Measurements from ENCODE around the gene COX7A2. TPM values are rescaled to one million over a fixed set of nuclear protein-coding genes. Genes with fewer than 3 reads are reported as not detected.

Gene COX7A2
- 100 to 1,000 TPM; 166 to 413 (median 222) TPM for total RNA-seq

- intact Hi-C loops (cut with DNase I; ENCODE audit: low total_unique reads) (loop anchor here (1.0 to 5.0 kb wide), 2 partner anchors 39 to 1589 kb away; partner anchors contain the start of gene TMEM30A), in situ Hi-C loops (cut with MboI; ENCODE audit: low sequenced_read_pairs in 4 of 4) (loop anchor here in 2 of 4 donors (25.0 kb wide), 1 partner anchor 1756 kb away; no protein-coding TSS in a partner anchor)
- Histone ChIP-seq H3K27ac (peak within 1 kb of the TSS; percentile 88 to 91 (median 90)), H3K27me3 (no peaks in the 10 kb centered on the region), H3K4me3 (peak within 1 kb of the TSS; percentile 64 to 87 (median 76)), H3K9me3 (no peaks in the 10 kb centered on the region), H3K36me3 (peaks cover 0 to 19% of the 10 kb centered on the region in 2 donors), H3K4me1 (peaks cover 17 to 32% of the 10 kb centered on the region in 2 donors)
- peak; percentile 85 to 93 for DNase-seq
- peak; percentile 99 to 100 for ATAC-seq
- TF ChIP-seq POLR2A (IDR thresholded peaks at IDR 0.05) (peak; percentile 68 to 79), CTCF (IDR thresholded peaks at IDR 0.05 in 4 of 5, conservative IDR thresholded peaks at IDR 0.05 in 1 of 5) (no peak)
Observed at GRCh38 chr6:75243333-75244062, at the start of gene COX7A2. Gene COX7A2 (minus strand): TSS chr6:75243801. CDS start chr6:75243734, 67 bp downstream.

- H3K27me3 ChIP-seq, result no peaks in the 10 kb centered on the region
- in situ Hi-C loops (cut with MboI; ENCODE audit: low sequenced_read_pairs in 4 of 4) (loop anchor here in 3 of 4 donors (10.0 kb wide), 1 partner anchor 212 kb away; no protein-coding TSS in a partner anchor), intact Hi-C loops (cut with DNase I; ENCODE audit: low total_unique reads) (no loop called here)
- no peaks in the 10 kb centered on the region for H3K9me3 ChIP-seq
- H3K4me1 ChIP-seq, result peaks cover 23 to 33% of the 10 kb centered on the region in 2 donors
- H3K36me3 ChIP-seq, result no peaks in the 10 kb centered on the region
- H3K27ac ChIP-seq, result peak overlapping the region; percentile 19 to 73 (median 57)
- no peak for TF ChIP-seq CTCF (IDR thresholded peaks at IDR 0.05 in 4 of 5, conservative IDR thresholded peaks at IDR 0.05 in 1 of 5)
- no peak for TF ChIP-seq POLR2A (IDR thresholded peaks at IDR 0.05)
- no peak overlapping the region for H3K4me3 ChIP-seq
- ATAC-seq, result no peak
- no peak for DNase-seq
Observed at GRCh38 chr6:75292555-75292954, 49.0 kb upstream of the COX7A2 start.

GRCh38 chr6:75291744-75292143 is 48.1 kb upstream of the COX7A2 start:
- H3K36me3 ChIP-seq, result no peaks in the 10 kb centered on the region
- in situ Hi-C loops (cut with MboI; ENCODE audit: low sequenced_read_pairs in 4 of 4) (loop anchor here in 3 of 4 donors (10.0 kb wide), 1 partner anchor 213 kb away; no protein-coding TSS in a partner anchor), intact Hi-C loops (cut with DNase I; ENCODE audit: low total_unique reads) (no loop called here)
- TF ChIP-seq POLR2A (IDR thresholded peaks at IDR 0.05), result no peak
- no peak for TF ChIP-seq CTCF (IDR thresholded peaks at IDR 0.05 in 4 of 5, conservative IDR thresholded peaks at IDR 0.05 in 1 of 5)
- peaks cover 23 to 30% of the 10 kb centered on the region in 2 donors for H3K4me1 ChIP-seq
- no peaks in the 10 kb centered on the region for H3K27me3 ChIP-seq
- H3K27ac ChIP-seq, result peak overlapping the region in 3 of 4 donors; percentile 19 to 73 (median 58)
- H3K9me3 ChIP-seq, result no peaks in the 10 kb centered on the region
- H3K4me3 ChIP-seq, result no peak overlapping the region
- no peak for DNase-seq
- no peak for ATAC-seq

- no peak for TF ChIP-seq POLR2A (IDR thresholded peaks at IDR 0.05)
- TF ChIP-seq CTCF (IDR thresholded peaks at IDR 0.05 in 4 of 5, conservative IDR thresholded peaks at IDR 0.05 in 1 of 5), result no peak
- Histone ChIP-seq H3K4me3 (no peak overlapping the region), H3K27me3 (no peaks in the 10 kb centered on the region), H3K36me3 (no peaks in the 10 kb centered on the region), H3K27ac (peak overlapping the region in 3 of 4 donors; percentile 35 to 73 (median 58)), H3K9me3 (no peaks in the 10 kb centered on the region), H3K4me1 (peaks cover 23 to 30% of the 10 kb centered on the region in 2 donors)
- in situ Hi-C loops (cut with MboI; ENCODE audit: low sequenced_read_pairs in 4 of 4), result loop anchor here in 3 of 4 donors (10.0 kb wide), 1 partner anchor 213 kb away; no protein-coding TSS in a partner anchor
- DNase-seq, result peak; percentile 50 to 60
- peak; percentile 83 to 95 for ATAC-seq
- intact Hi-C loops (cut with DNase I; ENCODE audit: low total_unique reads), result no loop called here
Observed at GRCh38 chr6:75291331-75291730, 47.7 kb upstream of the COX7A2 start.

Measured in gastrocnemius medialis (tissue), 4 donors.